HepG2 (cell line): Measurements from ENCODE around the gene PIK3CD. TPM values are rescaled to one million over a fixed set of nuclear protein-coding genes. Genes with fewer than 3 reads are reported as not detected.
A peak's percentile ranks its signal among the peaks of the same experiment; 100 is the strongest.

Source experiments
- AGO2 ChIP-seq: fragments of 200-400 bp; formaldehyde crosslinking; optimal IDR thresholded peaks from 2 replicates; pipeline ENCODE3; 2017; ENCODE audit warnings: mild to moderate bottlenecking, low read depth, low read length, moderate library complexity
- BHLHE40 ChIP-seq: IDR thresholded peaks from 2 replicates; pipeline ENCODE4 v1.6.1; 2011; ENCODE audit warnings: low read length, improper control_type of control experiment
- CEBPG ChIP-seq: IDR thresholded peaks from 2 replicates; pipeline ENCODE4 v1.6.1; 2016
- CEBPZ ChIP-seq: IDR thresholded peaks from 2 replicates; pipeline ENCODE4 v1.6.1; 2012; ENCODE audit warnings: low read length, improper control_type of control experiment
- CREBL2 ChIP-seq: sonication (generic); formaldehyde crosslinking; IDR thresholded peaks from 2 replicates; pipeline ENCODE4 v1.8.1; 2023; ENCODE audit warnings: missing genetic modification reagents, mild to moderate bottlenecking, borderline replicate concordance
- FOXA1 ChIP-seq, 2 experiments: fragments of 450-650 bp in 1 of 2; sonication (generic) in 1 of 2; formaldehyde crosslinking in 1 of 2; IDR thresholded peaks; 2 replicates each; pipeline versions ENCODE4 v1.4.0 to v1.6.1; 2016 to 2020; ENCODE audit warnings: missing genetic modification reagents in 1 of 2
- HES4 ChIP-seq: sonication (generic); formaldehyde crosslinking; IDR thresholded peaks from 2 replicates; pipeline ENCODE4 v1.9.0; 2021; ENCODE audit warnings: mild to moderate bottlenecking, missing genetic modification reagents, borderline replicate concordance
- KDM2A ChIP-seq: sonication (generic); formaldehyde crosslinking; IDR thresholded peaks from 2 replicates; pipeline ENCODE4 v1.4.0; 2020; ENCODE audit warnings: low read depth, missing genetic modification reagents, borderline replicate concordance
- MTF2 ChIP-seq: sonication (generic); formaldehyde crosslinking; IDR thresholded peaks from 2 replicates; pipeline ENCODE4 v1.5.0; 2020; ENCODE audit warnings: missing genetic modification reagents, borderline replicate concordance
- NFE2L2 ChIP-seq: fragments of 150-350 bp; IDR thresholded peaks from 2 replicates; pipeline ENCODE4 v1.6.1; 2014; ENCODE audit warnings: low read length
- POLR2G ChIP-seq: fragments of 200-400 bp; formaldehyde crosslinking; IDR thresholded peaks from 2 replicates; pipeline ENCODE4 v1.6.1; 2018; ENCODE audit warnings: mild to moderate bottlenecking, low read depth, low read length, moderate library complexity
- TSC22D2 ChIP-seq: sonication (generic); formaldehyde crosslinking; IDR thresholded peaks from 2 replicates; pipeline ENCODE4 v1.5.1; 2020; ENCODE audit warnings: missing genetic modification reagents, mild to moderate bottlenecking, borderline replicate concordance
- ZC3H13 ChIP-seq: sonication (generic); formaldehyde crosslinking; IDR thresholded peaks from 2 replicates; pipeline ENCODE4 v1.8.1; 2023; ENCODE audit warnings: mild to moderate bottlenecking, missing genetic modification reagents, moderate library complexity
- ZNF282 ChIP-seq: fragments of 450-650 bp; IDR thresholded peaks from 2 replicates; pipeline ENCODE4 v1.6.1; 2018; ENCODE audit not compliant: partially characterized antibody
- ZNF335 ChIP-seq: sonication (generic); formaldehyde crosslinking; IDR thresholded peaks from 2 replicates; pipeline ENCODE4 v1.4.0; 2020; ENCODE audit warnings: missing genetic modification reagents
- ZNF703 ChIP-seq: sonication (generic); formaldehyde crosslinking; IDR thresholded peaks from 2 replicates; pipeline ENCODE4 v1.5.1; 2020; ENCODE audit warnings: missing genetic modification reagents, mild to moderate bottlenecking, moderate library complexity, borderline replicate concordance
- ZNF775 ChIP-seq: sonication (generic); formaldehyde crosslinking; IDR thresholded peaks from 2 replicates; pipeline ENCODE4 v1.4.0; 2020; ENCODE audit warnings: missing genetic modification reagents, mild to moderate bottlenecking, moderate library complexity, borderline replicate concordance
- ZZZ3 ChIP-seq: sonication (generic); formaldehyde crosslinking; IDR thresholded peaks from 2 replicates; pipeline ENCODE4 v1.4.0; 2020; ENCODE audit warnings: missing genetic modification reagents, mild to moderate bottlenecking, borderline replicate concordance
- polyA plus RNA-seq, 8 experiments: library from polyadenylated mRNA; depleted of rRNA in 3 of 8; stranded (reverse) in 7 of 8; unstranded in 1 of 8; fragments of >200 nt; fragmentation: Illumina TruSeq in 4 of 8; extraction: Trizol in 4 of 8; gene quantifications; 2 replicates each; pipeline versions ENCODE4 v1.2.1 to v1.2.3, GENCODE V29; 2011 to 2016; ENCODE audit warnings: low read depth in 4 of 8, missing spikeins in 1 of 8, mixed read lengths in 1 of 8; ENCODE audit not compliant: insufficient read depth in 1 of 8
- total RNA-seq, 5 experiments: library from RNA; depleted of rRNA; stranded (reverse); fragments of >200 nt; fragmentation: Illumina TruSeq; extraction: Trizol; gene quantifications; 2 replicates each; pipeline ENCODE4 v1.2.3, GENCODE V29; 2016; ENCODE audit warnings: low read depth in 1 of 5
- TF ChIP-seq, protein P1 (sequence below): sonication (generic); formaldehyde crosslinking; IDR thresholded peaks from 2 replicates; pipeline ENCODE4 v1.4.0; 2020; ENCODE audit warnings: missing genetic modification reagents
- TF ChIP-seq, protein P2 (sequence below): sonication (generic); formaldehyde crosslinking; IDR thresholded peaks from 2 replicates; pipeline ENCODE4 v1.5.0; 2020; ENCODE audit warnings: mild to moderate bottlenecking, low read depth, missing genetic modification reagents, borderline replicate concordance
- TF ChIP-seq, protein P3 (sequence below): sonication (generic); IDR thresholded peaks from 2 replicates; pipeline ENCODE4 v1.6.1; 2016; ENCODE audit warnings: low read depth, borderline replicate concordance
- TF ChIP-seq, protein P4 (sequence below): sonication (generic); formaldehyde crosslinking; IDR thresholded peaks from 2 replicates; pipeline ENCODE4 v1.5.0; 2020; ENCODE audit warnings: mild to moderate bottlenecking, missing genetic modification reagents

The PIK3CD gene
- total and polyA plus RNA-seq, 2 of the 13 experiments (the other 11 are each of a cell fraction or from before 2014, with no cell fraction given): 7.1 to 10.0 TPM

DNA sequence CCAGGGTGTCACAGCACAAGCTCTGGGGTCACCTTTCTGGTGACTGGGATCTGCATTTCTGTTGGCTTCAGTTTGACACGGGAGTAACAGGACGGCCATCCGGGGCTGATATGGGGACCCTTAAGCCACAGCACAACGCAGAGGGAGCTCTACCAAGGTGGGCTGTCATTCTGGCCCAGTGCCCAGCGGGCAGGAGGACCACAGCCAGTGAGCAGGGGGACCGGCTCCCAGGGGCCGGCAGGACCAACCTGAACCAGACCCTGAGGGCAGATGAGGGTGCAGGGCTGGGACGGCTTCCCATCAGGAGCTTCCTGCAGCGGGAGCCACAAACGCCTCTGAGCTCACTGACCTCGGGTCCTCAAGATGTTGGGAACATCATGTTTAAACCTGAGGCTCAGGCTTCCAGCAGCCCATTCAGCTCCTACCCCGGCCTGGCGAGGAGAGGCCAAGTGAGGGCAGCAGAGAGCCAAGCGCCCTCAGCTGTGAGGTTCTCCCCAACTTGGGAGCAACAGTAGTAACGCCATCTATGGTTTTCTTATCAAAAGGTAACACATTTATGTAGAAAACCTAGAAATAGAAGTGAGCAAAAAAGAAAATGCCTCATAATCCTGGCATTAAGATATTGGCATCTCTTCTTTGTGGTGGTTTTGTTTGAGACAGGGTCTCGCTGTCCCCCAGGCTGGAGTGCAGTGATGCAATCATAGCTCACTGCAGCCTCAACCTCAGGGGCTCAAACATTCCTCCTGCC, 36.0 kb upstream of the PIK3CD start (continued):
- TF ChIP-seq CREBL2 (no peak), ZNF775 (CRISPR knock-in tag) (no peak), ZC3H13 (CRISPR knock-in tag) (0 out of 2 replicates have a peak, but pooled peaks have one; percentile 47), NFE2L2 (no peak), FOXA1 (IDR thresholded peaks at IDR 0.05) (no peak), FOXA1 (CRISPR knock-in tag; IDR thresholded peaks at IDR 0.05) (no peak), TSC22D2 (CRISPR knock-in tag) (no peak), CEBPZ (no peak), MTF2 (no peak), POLR2G (peak; percentile 31; the same call in 1 of the 2 replicates), BHLHE40 (no peak), ZZZ3 (CRISPR knock-in tag) (no peak), ZNF703 (CRISPR knock-in tag) (no peak), HES4 (no peak), KDM2A (CRISPR knock-in tag) (peak; percentile 64; the same call in 1 of the 2 replicates), ZNF335 (CRISPR knock-in tag) (no peak), AGO2 (peak; percentile 74), CEBPG (peak; percentile 54; the same call in 1 of the 2 replicates), ZNF282 (no peak)
- TF ChIP-seq, protein P1, sequence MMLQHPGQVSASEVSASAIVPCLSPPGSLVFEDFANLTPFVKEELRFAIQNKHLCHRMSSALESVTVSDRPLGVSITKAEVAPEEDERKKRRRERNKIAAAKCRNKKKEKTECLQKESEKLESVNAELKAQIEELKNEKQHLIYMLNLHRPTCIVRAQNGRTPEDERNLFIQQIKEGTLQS: peak; percentile 25; the same call in 1 of the 2 replicates
- TF ChIP-seq, protein P2, sequence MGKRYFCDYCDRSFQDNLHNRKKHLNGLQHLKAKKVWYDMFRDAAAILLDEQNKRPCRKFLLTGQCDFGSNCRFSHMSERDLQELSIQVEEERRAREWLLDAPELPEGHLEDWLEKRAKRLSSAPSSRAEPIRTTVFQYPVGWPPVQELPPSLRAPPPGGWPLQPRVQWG: no peak
- TF ChIP-seq, protein P3, sequence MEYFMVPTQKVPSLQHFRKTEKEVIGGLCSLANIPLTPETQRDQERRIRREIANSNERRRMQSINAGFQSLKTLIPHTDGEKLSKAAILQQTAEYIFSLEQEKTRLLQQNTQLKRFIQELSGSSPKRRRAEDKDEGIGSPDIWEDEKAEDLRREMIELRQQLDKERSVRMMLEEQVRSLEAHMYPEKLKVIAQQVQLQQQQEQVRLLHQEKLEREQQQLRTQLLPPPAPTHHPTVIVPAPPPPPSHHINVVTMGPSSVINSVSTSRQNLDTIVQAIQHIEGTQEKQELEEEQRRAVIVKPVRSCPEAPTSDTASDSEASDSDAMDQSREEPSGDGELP: peak; percentile 70; the same call in 1 of the 2 replicates
- TF ChIP-seq, protein P4, sequence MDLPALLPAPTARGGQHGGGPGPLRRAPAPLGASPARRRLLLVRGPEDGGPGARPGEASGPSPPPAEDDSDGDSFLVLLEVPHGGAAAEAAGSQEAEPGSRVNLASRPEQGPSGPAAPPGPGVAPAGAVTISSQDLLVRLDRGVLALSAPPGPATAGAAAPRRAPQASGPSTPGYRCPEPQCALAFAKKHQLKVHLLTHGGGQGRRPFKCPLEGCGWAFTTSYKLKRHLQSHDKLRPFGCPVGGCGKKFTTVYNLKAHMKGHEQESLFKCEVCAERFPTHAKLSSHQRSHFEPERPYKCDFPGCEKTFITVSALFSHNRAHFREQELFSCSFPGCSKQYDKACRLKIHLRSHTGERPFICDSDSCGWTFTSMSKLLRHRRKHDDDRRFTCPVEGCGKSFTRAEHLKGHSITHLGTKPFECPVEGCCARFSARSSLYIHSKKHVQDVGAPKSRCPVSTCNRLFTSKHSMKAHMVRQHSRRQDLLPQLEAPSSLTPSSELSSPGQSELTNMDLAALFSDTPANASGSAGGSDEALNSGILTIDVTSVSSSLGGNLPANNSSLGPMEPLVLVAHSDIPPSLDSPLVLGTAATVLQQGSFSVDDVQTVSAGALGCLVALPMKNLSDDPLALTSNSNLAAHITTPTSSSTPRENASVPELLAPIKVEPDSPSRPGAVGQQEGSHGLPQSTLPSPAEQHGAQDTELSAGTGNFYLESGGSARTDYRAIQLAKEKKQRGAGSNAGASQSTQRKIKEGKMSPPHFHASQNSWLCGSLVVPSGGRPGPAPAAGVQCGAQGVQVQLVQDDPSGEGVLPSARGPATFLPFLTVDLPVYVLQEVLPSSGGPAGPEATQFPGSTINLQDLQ: no peak
